Adrenal gland (tissue), 5 donors: ENCODE data around the gene C21orf58.

Experiments used
- CTCF ChIP-seq, 6 experiments: fragments of 450-650 bp in 4 of 6; fragments of 200-600 bp in 2 of 6; sonication (generic) in 1 of 6; IDR thresholded peaks; 1 replicate in 5 of 6; 2 replicates in 1 of 6; pipeline versions ENCODE4 v1.5.1 to v1.8.0; 2016 to 2021; ENCODE audit warnings: antibody characterized with exemption in 6 of 6, mild to moderate bottlenecking in 2 of 6, moderate library complexity in 1 of 6
- POLR2A ChIP-seq, 2 donors: fragments of 450-650 bp; IDR thresholded peaks; one replicate each; pipeline ENCODE4 v1.6.1; 2017; ENCODE audit warnings: antibody characterized with exemption in 2 of 2, mild to moderate bottlenecking in 2 of 2, moderate library complexity in 1 of 2
- donor health status: DM: no; HTN: no; CAD: no.

- TF ChIP-seq CTCF (IDR thresholded peaks at IDR 0.05) (no peak), POLR2A (IDR thresholded peaks at IDR 0.05) (no peak)
Observed at GRCh38 chr21:46307625-46308024, 16.0 kb downstream of the C21orf58 start.
